Parathyroid adenoma (tissue), 2 donors: ENCODE measurements around the gene SMYD5.

Experiments
- H2AFZ ChIP-seq: fragments of 300-600 bp; sonication (generic); one replicate; pipeline ENCODE4 v1.7.0; 2017; ENCODE audit warnings: antibody characterized with exemption, mild to moderate bottlenecking
- H3K27ac ChIP-seq: fragments of 300-600 bp; sonication (generic); one replicate; pipeline ENCODE4 v1.7.0; 2017
- H3K27me3 ChIP-seq: fragments of 300-600 bp; sonication (generic); one replicate; pipeline ENCODE4 v1.7.0; 2017; ENCODE audit warnings: low read length; ENCODE audit not compliant: control insufficient read depth, insufficient read depth
- H3K36me3 ChIP-seq: fragments of 300-600 bp; sonication (generic); one replicate; pipeline ENCODE4 v1.7.0; 2017; ENCODE audit warnings: low read length; ENCODE audit not compliant: control insufficient read depth, insufficient read depth
- H3K4me1 ChIP-seq: fragments of 300-600 bp; sonication (generic); one replicate; pipeline ENCODE4 v1.7.0; 2017; ENCODE audit warnings: control low read depth
- H3K4me2 ChIP-seq: fragments of 300-600 bp; sonication (generic); one replicate; pipeline ENCODE4 v1.7.0; 2017; ENCODE audit warnings: low read length
- H3K4me3 ChIP-seq: fragments of 300-600 bp; sonication (generic); one replicate; pipeline ENCODE4 v1.7.0; 2017; ENCODE audit warnings: low read depth, low read length
- H3K79me2 ChIP-seq: fragments of 300-600 bp; sonication (generic); one replicate; pipeline ENCODE4 v1.7.0; 2017; ENCODE audit warnings: control low read depth
- H3K9ac ChIP-seq: fragments of 300-600 bp; sonication (generic); one replicate; pipeline ENCODE4 v1.7.0; 2017; ENCODE audit warnings: mild to moderate bottlenecking
- H3K9me3 ChIP-seq: fragments of 300-600 bp; sonication (generic); one replicate; pipeline ENCODE4 v1.7.0; 2017; ENCODE audit warnings: low read length; ENCODE audit not compliant: control insufficient read depth
- CTCF ChIP-seq: fragments of 300-600 bp; sonication (generic); IDR thresholded peaks from one replicate; pipeline ENCODE4 v1.7.0; 2017; ENCODE audit warnings: antibody characterized with exemption, mild to moderate bottlenecking
- donor health status: primary hyperparathyroidism.

SMYD5 gene

GRCh38 chr2:73254343-73255006 is 40.4 kb downstream of the SMYD5 start:
- no peak overlapping the region for H3K27ac ChIP-seq
- H3K36me3 ChIP-seq, result no peaks in the 10 kb centered on the region
- H3K27me3 ChIP-seq, result no peaks in the 10 kb centered on the region
- no peak overlapping the region for H3K9ac ChIP-seq
- no peak overlapping the region for H2AFZ ChIP-seq
- no peaks in the 10 kb centered on the region for H3K79me2 ChIP-seq
- H3K4me2 ChIP-seq, result no peak overlapping the region
- no peaks in the 10 kb centered on the region for H3K9me3 ChIP-seq
- H3K4me1 ChIP-seq, result peaks cover 5% of the 10 kb centered on the region
- H3K4me3 ChIP-seq, result no peak overlapping the region
- TF ChIP-seq CTCF, result no peak

- no peak overlapping the region for H3K27ac ChIP-seq
- no peaks in the 10 kb centered on the region for H3K36me3 ChIP-seq
- no peaks in the 10 kb centered on the region for H3K27me3 ChIP-seq
- TF ChIP-seq CTCF, result no peak
- H3K4me3 ChIP-seq, result no peak overlapping the region
- H3K4me2 ChIP-seq, result no peak overlapping the region
- H3K9me3 ChIP-seq, result no peaks in the 10 kb centered on the region
- no peaks in the 10 kb centered on the region for H3K79me2 ChIP-seq
- no peaks in the 10 kb centered on the region for H3K4me1 ChIP-seq
- no peak overlapping the region for H3K9ac ChIP-seq
- H2AFZ ChIP-seq, result no peak overlapping the region
Observed at GRCh38 chr2:73255007-73255644, 41.1 kb downstream of the SMYD5 start.

- no peaks in the 10 kb centered on the region for H3K9me3 ChIP-seq
- no peak for TF ChIP-seq CTCF
- no peaks in the 10 kb centered on the region for H3K79me2 ChIP-seq
- no peaks in the 10 kb centered on the region for H3K4me1 ChIP-seq
- no peaks in the 10 kb centered on the region for H3K36me3 ChIP-seq
- no peak overlapping the region for H2AFZ ChIP-seq
- H3K27me3 ChIP-seq, result no peaks in the 10 kb centered on the region
- no peak overlapping the region for H3K27ac ChIP-seq
- no peak overlapping the region for H3K4me2 ChIP-seq
- H3K9ac ChIP-seq, result no peak overlapping the region
- no peak overlapping the region for H3K4me3 ChIP-seq
Observed at GRCh38 chr2:73255907-73256617, 42.0 kb downstream of the SMYD5 start.

GRCh38 chr2:73256618-73256922 is 42.5 kb downstream of the SMYD5 start:
- no peak overlapping the region for H3K4me2 ChIP-seq
- H3K4me3 ChIP-seq, result no peak overlapping the region
- no peaks in the 10 kb centered on the region for H3K36me3 ChIP-seq
- H3K27ac ChIP-seq, result no peak overlapping the region
- TF ChIP-seq CTCF, result no peak
- no peaks in the 10 kb centered on the region for H3K27me3 ChIP-seq
- no peaks in the 10 kb centered on the region for H3K9me3 ChIP-seq
- H3K79me2 ChIP-seq, result no peaks in the 10 kb centered on the region
- H3K4me1 ChIP-seq, result no peaks in the 10 kb centered on the region
- H2AFZ ChIP-seq, result no peak overlapping the region
- no peak overlapping the region for H3K9ac ChIP-seq
